SHP77 treated with DMSO at 0.1 percent for 48 hours (cell line): ENCODE data around the gene TMEM47.

Experiments used
- DNase-seq: peaks from one replicate; lab custom pipeline; 2025; lab: John Stamatoyannopoulos, UW

The TMEM47 gene

DNA sequence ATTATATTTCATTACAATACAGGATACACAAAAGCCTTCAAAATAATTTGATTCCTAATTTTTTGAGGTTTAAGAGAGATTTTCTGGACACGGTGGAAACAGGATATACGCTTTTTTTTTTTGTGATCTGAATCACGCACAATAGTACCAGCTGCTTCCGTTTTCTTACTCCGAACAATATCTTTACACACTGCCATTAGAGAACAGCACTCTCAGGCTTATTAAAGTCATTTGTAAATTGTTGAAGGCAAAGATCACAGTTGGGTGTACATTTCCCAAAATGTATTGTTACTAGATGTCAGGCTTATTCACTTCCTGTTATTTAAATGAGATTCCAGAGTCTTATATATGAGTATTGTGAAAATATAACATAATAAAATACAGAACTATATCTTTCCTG is 71.5 kb downstream of the TMEM47 start:
- DNase-seq, result no peak

DNA sequence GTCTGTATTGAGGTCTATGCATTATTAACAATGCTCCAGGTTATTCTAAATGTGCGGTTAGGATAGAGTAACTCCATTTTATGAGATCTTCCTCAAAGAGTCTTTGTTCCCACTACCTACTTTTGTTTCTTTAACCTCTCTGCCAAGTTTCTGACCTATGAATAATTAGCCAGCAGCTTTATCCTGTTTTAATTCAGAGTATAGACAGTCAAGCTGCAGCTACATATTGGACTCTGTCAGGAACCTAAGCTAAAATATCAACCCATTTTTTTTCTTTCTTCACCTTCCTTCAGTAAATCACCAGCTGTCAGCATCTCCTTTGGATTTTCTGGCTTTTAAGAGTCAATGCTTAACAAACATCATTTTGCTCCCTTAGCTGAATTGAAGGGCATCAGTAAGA is 72.3 kb downstream of the TMEM47 start:
- DNase-seq, result no peak

DNA sequence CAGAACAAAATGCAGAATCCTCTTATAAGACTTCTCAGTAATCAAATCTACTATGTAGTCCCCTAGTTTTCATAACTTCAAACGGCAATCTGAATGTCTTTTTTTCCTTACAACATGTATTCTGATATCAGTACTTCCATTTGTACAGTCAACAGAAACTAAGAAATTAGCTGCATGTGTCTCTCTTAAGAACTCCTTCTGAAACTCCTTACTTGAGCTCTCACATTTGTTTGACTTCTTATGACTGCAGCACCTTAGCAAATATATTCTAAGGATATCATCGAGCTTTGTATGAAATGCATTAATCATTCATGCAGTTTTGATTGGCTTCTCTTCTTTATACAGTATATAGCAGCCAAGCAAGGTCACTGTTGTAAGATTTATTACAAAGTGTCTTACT is 77.0 kb downstream of the TMEM47 start:
- no peak for DNase-seq

DNA sequence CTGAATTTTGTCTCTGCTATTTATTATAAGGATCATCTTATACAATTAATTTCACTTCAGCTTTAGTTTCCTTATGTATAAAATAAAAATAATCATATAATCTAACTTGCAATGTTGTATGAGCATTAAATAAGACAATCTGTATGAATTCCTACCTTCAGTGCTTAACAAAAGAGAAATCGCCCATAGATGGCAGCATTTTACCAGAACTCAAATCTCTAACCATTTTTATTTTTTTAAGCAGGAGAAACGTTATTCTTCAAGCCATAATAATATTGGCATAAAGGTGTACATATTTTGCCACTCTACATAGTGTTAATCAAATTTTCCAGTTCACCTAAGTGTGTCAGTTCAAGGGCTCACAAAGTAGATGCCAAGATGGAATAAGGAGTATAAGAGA is 78.8 kb downstream of the TMEM47 start:
- DNase-seq, result no peak
